HG02973 (cell line): ENCODE measurements around the gene CCN6.

Experiments used
- ATAC-seq: cut with Tn5 transposase; IDR thresholded peaks from one replicate; pipeline ENCODE4 v1.9.1; 2021; ENCODE audit warnings: moderate library complexity; ENCODE audit not compliant: unreplicated experiment

The CCN6 gene

GRCh38 chr6:112054001-112054400, at the start of gene CCN6:
Gene CCN6 (plus strand): TSS chr6:112054104. CDS start chr6:112054358, 254 bp downstream.
- ATAC-seq, result no peak

- ATAC-seq, result no peak
Measured at GRCh38 chr6:112004201-112005012, 49.5 kb upstream of the CCN6 start.

GRCh38 chr6:112005013-112005371, 48.9 kb upstream of the CCN6 start:
- no peak for ATAC-seq

- no peak for ATAC-seq
Measured at GRCh38 chr6:112007254-112007653, 46.6 kb upstream of the CCN6 start.

- ATAC-seq, result no peak
Measured at GRCh38 chr6:112007805-112008204, 46.1 kb upstream of the CCN6 start.

- no peak for ATAC-seq
Measured at GRCh38 chr6:112008482-112008881, 45.4 kb upstream of the CCN6 start.

GRCh38 chr6:112010328-112010727, 43.6 kb upstream of the CCN6 start:
- ATAC-seq, result no peak

- no peak for ATAC-seq
Measured at GRCh38 chr6:112013051-112013450, 40.9 kb upstream of the CCN6 start.

GRCh38 chr6:112014483-112014882, 39.4 kb upstream of the CCN6 start:
- ATAC-seq, result no peak

GRCh38 chr6:112015725-112016124, 38.2 kb upstream of the CCN6 start:
- ATAC-seq, result no peak

GRCh38 chr6:112016320-112016719, 37.6 kb upstream of the CCN6 start:
- ATAC-seq, result no peak

GRCh38 chr6:112017169-112017568, 36.7 kb upstream of the CCN6 start:
- ATAC-seq, result no peak

- no peak for ATAC-seq
Measured at GRCh38 chr6:112017760-112018537, 36.0 kb upstream of the CCN6 start.

- no peak for ATAC-seq
Measured at GRCh38 chr6:112018619-112019416, 35.1 kb upstream of the CCN6 start.

- ATAC-seq, result no peak
Measured at GRCh38 chr6:112019589-112019988, 34.3 kb upstream of the CCN6 start.

- ATAC-seq, result no peak
Measured at GRCh38 chr6:112021691-112022310, 32.1 kb upstream of the CCN6 start.

- ATAC-seq, result no peak
Measured at GRCh38 chr6:112022749-112023148, 31.2 kb upstream of the CCN6 start.

GRCh38 chr6:112024464-112024863, 29.4 kb upstream of the CCN6 start:
- no peak for ATAC-seq

GRCh38 chr6:112026933-112027332, 27.0 kb upstream of the CCN6 start:
- no peak for ATAC-seq

- ATAC-seq, result no peak
Measured at GRCh38 chr6:112027942-112028674, 25.8 kb upstream of the CCN6 start.
